DMS153 (cell line): Measurements from ENCODE around the gene LBH.
"Not testable (repeated sequence)": the region's sequence is repeated elsewhere in the genome, so short reads cannot be mapped to it uniquely, and the experiment has no call there.

Experiments
- DNase-seq: peaks from one replicate; lab custom pipeline; 2025; lab: John Stamatoyannopoulos, UW

Gene LBH

DNA sequence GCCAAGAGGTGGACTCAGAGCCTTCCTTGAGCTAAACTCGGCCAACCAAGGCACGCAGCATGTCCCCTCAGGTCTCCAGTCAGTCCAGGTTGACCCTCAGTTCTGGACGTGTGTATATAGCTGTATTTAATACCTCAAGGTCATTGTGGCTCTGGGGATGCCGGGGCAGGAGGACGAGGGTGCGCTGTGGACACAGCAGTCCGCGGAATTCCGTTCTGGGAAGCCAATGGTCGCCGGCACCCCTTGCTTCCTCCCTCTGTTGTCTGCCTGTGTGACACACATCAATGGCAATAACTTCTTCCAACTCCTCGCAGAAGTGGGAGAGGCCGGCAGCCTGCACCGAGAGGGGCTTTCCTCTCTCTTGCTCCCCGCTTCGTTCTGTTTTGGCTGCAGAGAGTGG is 27.7 kb downstream of the LBH start:
- DNase-seq: no peak

DNA sequence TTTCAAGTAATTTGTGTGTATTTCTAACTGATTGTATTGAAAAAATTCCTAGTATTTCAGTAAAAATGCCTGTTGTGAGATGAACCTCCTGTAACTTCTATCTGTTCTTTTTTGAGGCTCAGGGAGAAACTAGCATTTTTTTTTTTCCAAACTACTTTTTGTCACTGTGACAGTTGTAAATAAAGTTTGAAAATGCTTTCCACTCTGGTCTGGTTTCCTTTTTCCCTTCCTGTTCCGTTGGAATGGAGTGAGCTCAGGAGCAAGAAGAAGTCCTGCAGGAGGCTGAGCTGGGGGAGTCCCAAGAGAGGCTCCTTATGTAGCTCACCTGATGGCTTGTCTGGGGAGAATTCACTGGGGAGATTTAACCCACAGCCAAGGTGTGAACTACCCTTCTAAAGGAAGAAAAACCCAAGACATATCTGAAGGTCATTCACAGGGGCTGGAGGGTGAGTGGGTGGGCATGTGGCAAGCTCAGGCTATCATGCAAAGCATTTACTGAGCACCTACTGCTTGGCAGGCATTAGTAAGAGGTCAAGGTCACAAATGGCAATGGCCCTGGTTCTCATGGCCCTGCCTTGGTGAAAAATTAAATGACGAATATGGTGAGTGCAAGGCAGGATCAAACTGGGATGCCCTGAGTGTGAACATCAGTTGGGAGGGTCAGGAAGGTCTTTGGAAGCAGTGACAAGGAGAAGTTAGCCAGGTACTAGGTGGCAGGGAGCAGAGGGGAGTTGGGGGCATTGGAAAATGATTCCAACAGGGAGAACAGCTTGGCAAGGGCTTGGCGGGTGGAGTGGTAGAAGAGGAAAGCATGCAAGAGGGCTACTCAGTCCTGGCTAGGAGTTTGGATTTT is 28.7 kb downstream of the LBH start:
- no peak for DNase-seq

DNA sequence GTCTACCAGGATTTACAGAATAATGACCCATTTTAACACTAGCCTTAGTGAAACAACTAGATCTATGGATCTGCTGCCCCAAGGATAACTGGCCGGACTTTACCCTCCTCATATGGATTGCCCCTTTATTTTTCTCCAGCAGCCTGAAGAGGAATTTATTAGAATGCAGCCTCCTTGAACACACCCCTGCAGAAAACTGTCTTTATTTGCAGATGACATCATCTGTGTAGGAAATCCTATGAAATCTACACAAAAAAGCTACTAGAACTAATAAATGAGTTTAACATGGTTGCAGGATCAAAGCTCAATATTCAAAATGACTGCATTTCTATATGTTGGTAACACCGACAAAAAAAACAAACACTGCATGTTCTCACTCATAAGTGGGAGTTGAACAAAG is 29.6 kb downstream of the LBH start:
- DNase-seq: no peak

DNA sequence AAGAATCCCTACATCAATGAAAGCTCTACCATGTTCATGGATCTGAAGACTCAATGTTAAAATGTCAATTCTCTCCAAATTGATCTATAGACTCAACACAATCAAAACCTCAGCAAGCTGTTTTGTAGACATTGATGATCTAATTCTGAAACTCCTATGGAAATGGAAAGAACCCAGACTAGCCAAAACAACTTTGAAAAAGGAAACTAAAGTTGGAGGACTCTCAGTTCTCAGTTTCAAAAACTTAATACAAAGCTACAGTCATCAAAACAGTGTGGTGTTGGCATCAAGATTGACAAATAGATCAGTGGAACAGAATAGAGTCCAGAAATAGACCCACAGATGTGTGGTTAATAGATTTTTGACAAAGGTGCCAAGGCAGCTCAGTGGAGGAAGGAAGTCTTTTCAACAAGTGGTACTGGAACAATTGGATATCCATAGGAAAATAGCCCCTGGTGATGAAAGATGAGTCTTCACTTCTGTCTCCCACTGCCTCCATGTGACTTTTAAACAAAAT is 30.4 kb downstream of the LBH start:
- no peak for DNase-seq

DNA sequence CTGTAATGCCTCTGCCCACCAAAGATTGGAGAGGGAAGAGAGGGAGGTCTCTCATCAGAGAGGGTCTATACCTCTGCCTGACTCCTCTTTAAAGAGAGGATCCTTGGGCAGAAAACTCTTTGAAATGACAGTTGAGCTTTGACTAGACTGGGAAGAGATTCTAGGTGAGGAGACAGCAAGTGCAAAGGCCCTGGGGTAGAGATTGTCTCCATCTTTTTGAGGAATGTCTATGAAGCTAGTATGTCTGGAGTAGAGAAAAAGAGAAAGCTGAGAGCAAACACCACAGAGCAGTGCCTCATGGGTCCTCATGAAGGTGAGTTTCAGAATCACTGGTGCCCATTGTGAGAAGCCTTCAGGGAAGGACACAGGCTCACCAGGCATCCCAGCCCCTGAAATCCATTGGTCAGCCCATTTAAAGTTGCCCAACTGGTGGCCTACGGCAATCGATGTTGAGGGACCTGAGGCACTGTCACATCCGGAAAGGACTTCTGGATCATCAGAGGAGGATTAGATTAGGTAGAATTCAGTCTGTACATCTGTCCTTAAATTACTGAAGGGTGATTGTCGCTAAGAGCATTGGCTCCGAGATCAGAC is 31.5 kb downstream of the LBH start:
- no peak for DNase-seq

DNA sequence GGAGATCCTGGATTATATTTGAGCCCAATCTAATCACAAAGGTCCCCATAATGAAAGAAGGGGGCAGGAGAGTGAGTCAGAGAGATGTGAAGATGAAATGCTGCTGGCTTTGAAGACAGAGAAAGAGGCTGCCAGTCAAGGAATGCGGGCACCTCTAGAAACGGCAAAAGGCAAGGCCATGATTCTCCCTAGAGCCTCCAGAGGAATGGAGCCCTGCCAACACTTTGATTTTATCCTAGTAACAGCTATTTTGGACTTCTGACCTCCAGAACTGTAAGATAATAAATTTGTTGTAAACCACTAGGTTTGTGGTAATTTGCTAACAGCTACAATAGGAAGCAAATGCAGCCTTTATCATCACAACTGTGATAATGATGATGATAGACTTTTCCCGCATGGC is 32.9 kb downstream of the LBH start:
- DNase-seq: no peak

DNA sequence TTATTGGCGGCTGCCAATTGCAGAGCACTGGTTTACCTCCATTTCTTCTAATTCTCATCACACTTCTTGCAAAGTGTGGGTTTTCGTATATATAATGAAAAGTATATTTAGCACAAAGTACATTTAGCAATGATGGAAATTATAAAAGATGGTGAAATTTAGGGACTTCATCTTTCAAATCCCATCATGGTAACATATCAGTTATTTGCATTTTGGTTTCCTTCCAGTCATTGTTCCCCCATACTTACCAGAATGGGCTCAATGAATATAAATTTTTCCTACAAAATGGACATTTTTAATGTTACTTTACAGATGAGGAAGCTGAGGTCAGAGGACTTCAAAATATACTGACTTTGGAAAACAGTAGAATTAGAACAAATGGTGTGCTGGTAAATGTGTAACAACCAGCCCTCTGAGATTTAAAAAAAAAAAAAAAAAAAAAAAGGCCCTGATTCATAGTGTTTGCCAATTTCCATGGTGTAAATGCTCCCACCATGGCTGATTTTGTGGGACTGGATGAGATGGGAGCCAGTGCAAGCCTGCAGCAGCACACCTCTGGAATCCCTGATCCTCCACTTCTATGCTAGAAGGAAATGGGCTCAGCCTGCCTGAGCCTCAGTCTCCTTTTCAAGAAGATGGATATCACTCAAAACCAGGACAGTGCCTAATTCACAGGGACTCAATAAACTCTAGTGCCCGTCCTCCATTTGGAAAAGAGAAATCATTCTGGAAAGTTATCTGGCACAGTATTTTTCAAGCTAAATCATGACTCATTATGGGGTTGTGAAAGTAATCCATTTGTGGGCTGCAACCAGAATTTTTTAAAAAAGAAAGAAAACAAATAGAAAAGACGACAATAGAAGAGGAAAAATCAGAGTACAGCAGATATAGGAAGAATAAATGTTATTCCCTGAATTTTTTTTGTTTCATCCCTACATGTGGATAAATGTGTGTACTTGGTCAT is 34.0 kb downstream of the LBH start:
- no peak for DNase-seq

DNA sequence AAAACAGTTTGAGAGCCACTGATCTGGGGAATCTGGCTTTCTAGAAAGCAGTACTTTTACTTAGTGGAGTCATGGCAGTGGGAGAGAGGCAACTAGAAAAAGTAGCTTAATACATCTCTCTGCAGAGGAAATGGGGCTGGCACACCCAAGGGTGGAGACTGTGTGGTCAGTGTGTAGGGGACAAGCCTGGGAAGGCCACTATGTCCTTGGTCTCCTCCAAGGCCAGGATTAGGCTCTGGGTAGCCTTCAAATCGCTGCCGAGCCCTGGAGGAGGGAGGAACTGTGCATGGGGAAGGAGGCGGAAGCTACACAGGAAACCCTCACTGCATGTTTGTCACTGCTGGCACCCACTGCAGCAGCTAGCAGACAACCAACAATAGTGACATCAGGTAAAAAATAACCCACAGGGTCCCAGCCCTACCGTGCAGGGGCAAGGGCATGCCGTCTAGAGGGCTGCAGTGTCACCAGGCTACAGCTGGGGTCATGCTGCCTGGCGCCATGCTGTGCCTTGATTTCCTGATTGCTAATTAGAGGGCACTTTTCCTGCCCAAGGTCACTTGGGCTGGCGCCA is 34.8 kb downstream of the LBH start:
- DNase-seq: no peak

DNA sequence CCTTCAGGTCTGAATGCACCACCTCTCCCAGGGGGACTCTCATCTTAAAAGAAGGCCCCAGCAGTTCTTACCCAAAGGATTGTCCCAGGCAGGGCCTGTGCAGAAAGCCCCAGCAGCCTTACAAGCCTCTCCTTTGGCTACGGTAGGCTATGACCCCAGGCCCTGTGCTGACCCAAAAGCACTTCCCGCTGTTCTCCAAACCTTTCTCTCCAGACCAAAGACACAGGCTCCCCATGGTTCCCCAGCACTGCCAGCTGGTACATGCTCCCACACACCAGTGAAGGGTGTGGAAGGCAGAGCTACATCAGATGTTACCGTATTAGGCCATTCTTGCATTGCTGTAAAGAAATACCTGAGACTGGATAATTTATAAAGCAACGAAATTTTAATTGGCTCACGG is 35.4 kb downstream of the LBH start:
- DNase-seq: no peak

DNA sequence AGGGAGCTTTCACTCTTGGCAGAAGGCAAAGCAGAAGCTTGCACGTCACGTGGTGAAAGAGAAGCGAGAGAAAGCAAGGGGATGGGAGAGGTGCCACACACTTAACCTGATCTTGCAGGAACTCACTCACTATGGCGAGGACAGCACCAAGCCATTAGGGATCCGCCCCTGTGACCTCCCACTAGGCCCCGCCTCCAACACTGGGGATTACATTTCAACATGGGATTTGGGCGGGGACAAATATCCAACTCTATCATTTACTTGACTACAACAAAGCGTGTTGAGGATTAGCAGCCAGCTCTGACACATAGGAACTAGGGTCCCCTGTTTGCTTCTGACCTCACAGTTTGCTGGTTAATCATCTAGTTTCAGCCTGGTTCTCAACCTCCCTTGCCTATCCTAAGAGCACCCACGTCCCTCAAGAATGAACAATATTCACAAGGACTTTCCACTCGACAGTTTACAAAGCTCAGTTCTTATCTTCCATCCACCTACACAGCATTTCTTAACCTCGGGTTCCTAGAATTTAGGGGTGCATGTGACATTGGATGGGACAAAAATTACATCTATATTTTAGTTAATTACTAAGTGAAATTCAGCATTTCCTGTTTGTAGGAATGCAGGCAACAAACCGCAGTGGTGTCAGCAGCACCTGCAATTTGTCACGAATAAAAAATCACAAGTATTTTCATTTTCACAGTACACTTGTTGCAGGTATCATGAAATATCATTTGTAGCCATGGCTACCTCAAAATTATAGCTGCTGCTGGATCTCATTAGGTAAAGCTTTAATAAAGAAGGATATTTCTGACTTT is 36.0 kb downstream of the LBH start:
- DNase-seq: no peak

DNA sequence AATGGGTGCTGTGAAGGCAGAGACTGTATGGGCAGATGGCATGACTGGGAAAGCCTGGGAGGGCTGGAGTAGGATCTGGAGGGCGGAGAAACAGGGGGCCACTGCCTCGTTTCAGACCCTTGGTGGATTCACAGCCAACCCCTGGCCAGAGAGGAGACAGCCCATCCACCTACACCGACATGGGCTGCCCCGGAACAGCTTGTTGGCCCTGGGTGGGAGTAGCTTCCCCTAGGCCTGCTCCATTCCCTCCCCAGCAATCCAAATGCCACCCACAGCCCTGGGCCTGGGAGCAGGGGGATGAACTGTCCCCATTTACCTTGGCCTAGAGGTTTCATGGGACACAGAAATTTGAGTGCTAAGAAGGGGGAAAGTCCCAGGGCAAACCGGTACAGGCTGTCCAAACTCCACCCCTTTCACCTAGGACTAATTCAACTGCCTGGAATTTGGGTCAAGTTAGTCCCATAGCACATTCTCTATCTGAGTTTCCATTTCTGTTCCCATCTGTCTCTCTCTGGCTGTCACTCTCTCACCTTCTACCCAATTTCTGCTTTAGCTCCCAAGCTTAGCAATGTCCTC is 37.0 kb downstream of the LBH start:
- DNase-seq: no peak

DNA sequence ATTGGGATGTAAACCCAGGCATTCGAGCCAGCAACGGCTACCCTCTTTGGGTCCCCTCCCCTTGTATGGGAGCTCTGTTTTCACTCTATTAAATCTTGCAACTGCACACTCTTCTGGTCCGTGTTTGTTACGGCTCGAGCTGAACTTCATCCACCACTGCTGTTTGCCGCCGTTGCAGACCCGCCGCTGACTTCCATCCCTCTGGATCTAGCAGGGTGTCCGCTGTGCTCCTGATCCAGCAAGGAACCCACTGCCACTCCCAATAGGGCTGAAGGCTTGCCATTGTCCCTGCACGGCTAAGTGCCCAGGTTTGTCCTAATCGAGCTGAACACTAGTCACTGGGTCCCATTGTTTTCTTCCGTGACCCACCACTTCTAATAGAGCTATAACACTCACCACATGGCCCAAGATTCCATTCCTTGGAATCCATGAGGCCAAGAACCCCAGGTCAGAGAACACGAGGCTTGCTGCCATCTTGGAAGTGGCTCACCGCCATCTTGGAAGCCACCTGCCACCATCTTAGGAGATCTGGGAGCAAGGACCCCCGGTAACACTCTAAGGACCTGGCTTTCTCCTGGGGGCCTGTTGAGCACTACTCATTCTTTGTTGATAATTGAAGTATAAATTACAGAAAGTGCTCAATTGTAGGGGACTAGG is 37.9 kb downstream of the LBH start:
- not testable (repeated sequence) for DNase-seq

DNA sequence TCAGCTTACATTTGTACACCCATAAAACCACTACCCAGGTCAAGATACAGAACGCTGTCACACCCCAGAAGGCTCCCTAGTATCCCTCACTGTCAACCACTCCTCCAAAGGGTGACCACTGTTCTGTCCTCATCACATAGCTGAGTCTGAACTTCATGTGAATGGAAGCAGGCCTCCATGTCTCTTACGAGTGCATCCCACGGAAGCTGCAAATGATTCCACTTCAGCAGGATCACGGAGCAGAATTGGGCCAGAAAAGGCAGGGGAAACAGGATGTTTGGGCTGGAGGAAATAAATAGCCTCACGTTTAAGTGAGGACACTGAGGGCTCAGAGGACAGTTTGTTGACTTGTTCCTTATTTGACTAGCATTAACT is 38.4 kb downstream of the LBH start:
- DNase-seq: no peak

DNA sequence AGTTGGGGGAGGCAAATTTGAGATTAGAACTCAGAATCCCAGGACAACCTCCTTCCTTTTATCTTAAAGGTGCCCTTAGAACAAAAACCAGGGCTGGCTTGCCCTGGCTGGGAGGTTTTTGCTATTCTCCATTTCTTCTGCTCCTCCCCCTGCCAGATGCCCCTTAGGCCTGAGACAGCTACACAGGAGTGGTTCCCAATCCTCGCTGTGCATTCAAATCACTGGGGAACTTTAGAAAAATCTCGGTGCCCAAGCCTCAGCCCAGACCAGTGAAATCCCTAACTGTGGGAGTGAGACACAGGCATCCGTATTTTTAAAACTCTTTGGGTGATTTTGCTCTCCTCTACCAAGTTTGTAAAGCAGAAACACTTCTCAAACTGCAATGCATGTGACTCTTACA is 38.8 kb downstream of the LBH start:
- DNase-seq: no peak

DNA sequence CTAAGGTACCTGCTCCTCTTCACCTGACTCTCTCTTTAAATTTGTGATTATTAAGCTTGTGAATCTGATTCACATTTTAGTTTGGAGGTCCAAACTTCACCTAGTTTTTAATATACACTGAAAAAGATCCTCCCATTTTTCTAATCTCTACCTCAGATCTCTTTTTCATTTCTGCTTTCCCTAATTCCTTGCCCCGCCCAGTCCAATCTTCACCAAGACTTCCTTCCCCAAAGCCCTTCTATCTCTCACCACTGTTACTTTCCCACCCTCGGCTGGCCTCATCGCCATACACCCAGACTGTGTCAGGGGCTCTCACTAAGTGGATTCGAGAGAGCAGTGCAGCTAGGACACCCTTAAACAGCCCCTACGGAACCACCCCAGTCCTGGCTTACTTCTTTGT is 40.0 kb downstream of the LBH start:
- no peak for DNase-seq

DNA sequence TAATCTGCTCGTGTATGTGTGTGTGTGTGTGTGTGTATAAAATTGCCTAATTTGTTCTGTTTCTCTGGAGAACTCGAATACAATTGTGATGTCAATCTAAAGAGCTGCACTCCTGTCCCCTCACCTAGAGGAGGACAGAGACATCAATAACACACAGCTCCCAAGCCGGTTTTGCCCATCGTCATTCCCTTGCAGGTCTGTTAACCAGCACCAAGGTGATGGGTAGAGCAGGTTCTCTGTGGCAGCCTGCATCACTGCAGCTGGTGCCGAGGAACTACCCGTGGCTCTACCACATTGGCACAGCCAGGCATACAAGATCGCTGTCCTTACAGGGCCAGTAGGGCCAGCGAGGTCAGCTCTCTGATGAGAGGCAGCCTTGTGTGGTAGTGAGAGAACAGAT is 41.0 kb downstream of the LBH start:
- no peak for DNase-seq

DNA sequence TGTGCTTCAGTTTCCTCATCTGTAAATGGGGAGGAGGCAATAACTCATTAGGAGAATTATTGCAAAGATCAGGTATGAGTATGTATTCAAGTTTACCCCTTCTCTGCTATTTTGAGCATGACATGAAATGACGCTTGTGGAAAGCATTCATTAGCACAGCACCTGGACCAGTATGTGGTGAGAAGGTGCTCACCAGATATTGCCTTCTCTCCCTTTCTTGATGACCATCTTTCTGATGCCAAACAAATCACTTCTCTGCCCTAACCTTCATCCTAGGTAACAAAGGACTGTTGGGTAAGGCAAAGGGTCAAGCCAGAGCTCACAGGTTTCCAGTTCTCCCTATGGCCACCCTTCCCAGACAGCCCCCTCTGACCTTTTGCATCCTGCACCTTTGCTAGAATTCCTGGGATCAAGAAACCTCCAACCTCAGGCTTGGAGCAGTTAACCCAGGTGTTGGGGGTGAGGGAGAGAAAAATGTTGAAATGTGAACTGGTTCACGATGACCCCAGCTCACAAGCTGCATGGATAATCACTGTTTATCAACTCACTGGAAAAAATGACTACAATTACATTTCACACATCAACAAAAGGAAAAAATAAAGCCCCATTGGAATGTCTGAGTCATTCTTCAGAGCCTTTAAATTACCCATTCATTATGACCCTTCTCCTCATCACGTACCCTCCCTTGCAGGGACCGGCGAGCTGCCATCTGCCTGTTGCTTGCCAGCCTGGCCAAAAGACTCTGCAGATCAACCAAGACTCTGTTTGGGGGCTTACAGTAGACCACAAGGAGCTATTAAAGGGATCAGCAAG is 41.6 kb downstream of the LBH start:
- DNase-seq: no peak

DNA sequence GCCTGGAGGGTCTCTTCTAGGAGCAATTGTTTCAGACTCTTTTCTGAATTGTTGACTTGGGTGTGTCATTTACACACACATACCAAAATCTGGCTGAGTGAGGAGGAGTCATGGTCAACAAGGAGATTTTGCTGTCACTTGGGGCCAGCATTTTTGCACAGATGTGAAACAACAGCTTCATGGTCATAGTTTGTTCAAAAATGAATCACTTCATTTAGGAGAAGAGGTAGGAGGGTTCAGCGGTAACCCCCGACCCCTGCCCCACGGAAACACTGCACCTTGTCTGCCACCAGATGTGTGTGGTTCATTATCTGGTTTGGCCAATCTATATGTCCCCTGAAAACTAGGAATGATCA is 42.2 kb downstream of the LBH start:
- DNase-seq: no peak

DNA sequence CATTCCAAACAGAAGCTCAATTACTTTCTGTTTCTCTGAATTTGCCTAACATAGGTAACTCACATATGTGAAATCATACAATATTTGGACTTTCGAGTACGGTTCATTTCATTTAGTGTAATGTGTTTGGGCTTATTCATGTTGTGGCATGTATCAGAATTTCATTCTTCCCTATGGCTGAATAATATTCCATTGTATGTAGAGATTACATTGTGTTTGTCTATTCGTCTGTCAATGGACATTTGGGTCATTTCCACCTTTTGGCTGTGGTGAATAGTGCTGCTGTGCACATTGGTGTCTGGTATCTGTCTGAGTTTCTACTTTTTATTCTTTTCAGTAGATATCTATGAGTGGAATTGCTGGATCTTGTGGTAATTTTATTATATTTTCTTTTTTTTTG is 43.9 kb downstream of the LBH start:
- no peak for DNase-seq

DNA sequence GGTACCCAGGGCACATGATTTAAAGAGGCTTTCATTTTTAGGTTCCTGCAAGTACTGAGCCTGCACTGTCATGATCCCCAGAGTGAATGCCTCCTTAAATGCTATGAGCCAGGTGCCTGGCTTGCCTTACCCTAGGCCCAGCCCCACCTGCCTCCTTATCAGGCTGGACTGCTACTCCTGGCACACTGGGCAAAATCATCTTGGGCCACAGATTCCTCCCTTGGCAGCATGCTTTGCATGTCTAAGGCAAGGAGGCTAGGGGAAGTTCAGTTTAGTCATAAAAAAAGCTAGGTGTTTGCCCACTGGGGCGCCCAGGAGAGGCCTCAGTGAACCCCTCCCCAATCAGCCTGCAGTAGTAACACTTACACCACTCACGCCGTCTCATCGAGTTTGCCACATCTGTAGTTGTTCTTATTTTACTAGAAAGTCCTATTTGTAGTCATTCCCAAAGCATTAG is 45.1 kb downstream of the LBH start:
- no peak for DNase-seq
